Endothelial cell of umbilical vein (primary cell): Measurements from ENCODE around the gene RNU6-9. TPM values are rescaled to one million over a fixed set of nuclear protein-coding genes. Genes with fewer than 3 reads are reported as not detected.

Source experiments
- BruUV-seq: library from RNA; stranded (reverse); fragments of 400-500 nt; replicated peaks from 2 replicates; lab custom pipeline; 2021; lab: Mats Ljungman, UMichigan
- CTCF ChIA-PET: fragments of 300-600, 350-600 bp; sonication (Branson Sonifier 250); formaldehyde crosslinking; loops from one replicate; lab custom pipeline; 2021; ENCODE audit warnings: antibody characterized with exemption, inconsistent platforms; lab: Charles Lee
- POLR2A ChIA-PET: fragments of 300-600, 350-600 bp; sonication (Branson Sonifier 250); formaldehyde crosslinking; loops from one replicate; lab custom pipeline; 2021; ENCODE audit warnings: antibody characterized with exemption, inconsistent platforms; lab: Charles Lee
- DNase-seq: peaks from one replicate; pipeline ENCODE4 v3.0.0-alpha.2; 2011; ENCODE audit warnings: low read depth, low spot score
- FAIRE-seq: peaks from 2 replicates; lab custom pipeline; 2011; peaks lifted over from hg19 to GRCh38; lab: Jason Lieb, UNC
- H2AFZ ChIP-seq: 2 replicates; pipeline ENCODE4 v1.6.0; 2012; ENCODE audit warnings: low read depth, low read length, control low read depth, inconsistent platforms
- H3K27ac ChIP-seq: 2 replicates; pipeline ENCODE4 v1.5.1; 2011; ENCODE audit warnings: low read depth, mild to moderate bottlenecking, control low read depth, low read length, moderate library complexity; ENCODE audit not compliant: insufficient read depth
- H3K27me3 ChIP-seq, 2 experiments: 2 replicates each; pipeline versions ENCODE4 v1.6.0 to v1.6.1; 2011; ENCODE audit warnings: low read length in 2 of 2, mixed read lengths in 1 of 2; ENCODE audit not compliant: control insufficient read depth in 2 of 2, insufficient read depth in 2 of 2
- H3K36me3 ChIP-seq, 2 experiments: 2 replicates in 1 of 2; 3 replicates in 1 of 2; pipeline ENCODE4 v1.5.1; 2011; ENCODE audit warnings: low read length in 2 of 2, mild to moderate bottlenecking in 1 of 2, moderate library complexity in 1 of 2; ENCODE audit not compliant: control insufficient read depth in 2 of 2, insufficient read depth in 2 of 2; ENCODE audit errors: extremely low read depth in 1 of 2
- H3K4me1 ChIP-seq: 3 replicates; pipeline ENCODE4 v1.5.1; 2011; ENCODE audit warnings: mild to moderate bottlenecking, low read length; ENCODE audit not compliant: control insufficient read depth, insufficient read depth; ENCODE audit errors: extremely low read depth
- H3K4me2 ChIP-seq: 2 replicates; pipeline ENCODE4 v1.6.1; 2011; ENCODE audit warnings: low read length, control low read depth, mixed read lengths; ENCODE audit not compliant: insufficient read depth
- H3K4me3 ChIP-seq, 3 experiments: fragments of 200-600 bp in 1 of 3; sonication (generic), shearing (Covaris generic) in 1 of 3; replicated peaks in 1 of 3; 2 replicates each; pipeline ENCODE4 v1.5.1; 2011 to 2016; ENCODE audit warnings: control low read depth in 3 of 3, low read length in 3 of 3, mild to moderate bottlenecking in 2 of 3, inconsistent platforms in 1 of 3, low read depth in 1 of 3, moderate library complexity in 1 of 3; ENCODE audit not compliant: insufficient read depth in 1 of 3
- H3K79me2 ChIP-seq: 2 replicates; pipeline ENCODE4 v1.6.0; 2012; ENCODE audit warnings: low read length, inconsistent platforms; ENCODE audit not compliant: control insufficient read depth, insufficient read depth
- H3K9ac ChIP-seq: replicated peaks from 2 replicates; pipeline ENCODE3; 2011; ENCODE audit warnings: low read length, control low read depth; ENCODE audit not compliant: insufficient read depth; ENCODE audit errors: extremely low read depth
- H3K9me1 ChIP-seq: replicated peaks from 3 replicates; pipeline ENCODE4 v1.6.0; 2011; ENCODE audit warnings: mild to moderate bottlenecking, low read length; ENCODE audit not compliant: control insufficient read depth, insufficient read depth; ENCODE audit errors: extremely low read depth
- H3K9me3 ChIP-seq: replicated peaks from 2 replicates; pipeline ENCODE4 v1.5.1; 2012; ENCODE audit warnings: low read length, inconsistent platforms; ENCODE audit not compliant: control insufficient read depth, insufficient read depth
- H4K20me1 ChIP-seq: replicated peaks from 2 replicates; pipeline ENCODE3; 2011; ENCODE audit warnings: mild to moderate bottlenecking, low read length; ENCODE audit not compliant: control insufficient read depth, insufficient read depth; ENCODE audit errors: extremely low read depth
- EZH2 ChIP-seq: IDR thresholded peaks from 2 replicates; pipeline ENCODE4 v1.6.1; 2012; ENCODE audit warnings: borderline replicate concordance, low read depth, mild to moderate bottlenecking, moderate library complexity, low read length, inconsistent platforms; ENCODE audit not compliant: severe bottlenecking
- FOS ChIP-seq: IDR thresholded peaks from 2 replicates; pipeline ENCODE4 v1.6.1; 2011; ENCODE audit warnings: mild to moderate bottlenecking, low read length, moderate library complexity, borderline replicate concordance; ENCODE audit not compliant: insufficient read depth
- GATA2 ChIP-seq: IDR thresholded peaks from 2 replicates; pipeline ENCODE4 v1.7.0; 2011; ENCODE audit warnings: low read depth, mild to moderate bottlenecking, moderate library complexity, mixed read lengths, low read length; ENCODE audit not compliant: insufficient read length, insufficient read depth
- JUN ChIP-seq: IDR thresholded peaks from 2 replicates; pipeline ENCODE4 v1.6.1; 2011; ENCODE audit warnings: borderline replicate concordance, low read depth; ENCODE audit not compliant: insufficient read length, insufficient read depth
- MYC ChIP-seq: IDR thresholded peaks from one replicate; pipeline ENCODE4 v1.6.1; 2011; ENCODE audit warnings: mild to moderate bottlenecking, low read depth, low read length
- POLR2A ChIP-seq: IDR thresholded peaks from 2 replicates; pipeline ENCODE4 v1.6.1; 2012; ENCODE audit warnings: low read depth, mild to moderate bottlenecking, control low read depth, low read length
- POLR2AphosphoS5 ChIP-seq: IDR thresholded peaks from 2 replicates; pipeline ENCODE4 v1.6.1; 2012; ENCODE audit warnings: low read depth, mild to moderate bottlenecking, control low read depth, low read length, moderate library complexity; ENCODE audit not compliant: insufficient read depth
- dilution Hi-C: fragments of 300-500 bp; cut with MboI; formaldehyde crosslinking; loops from one replicate; pipeline ENCODE4 v1.15.0; 2019; ENCODE audit warnings: low sequenced_read_pairs; ENCODE audit not compliant: extremely low pct_ligation_motif_present
- intact Hi-C: fragments of 100-400 bp; cut with micrococcal nuclease; formaldehyde crosslinking; loops from one replicate; pipeline ENCODE4 v1.10.0; 2022
- polyA plus RNA-seq, 4 experiments: library from polyadenylated mRNA; depleted of rRNA in 3 of 4; stranded (reverse) in 3 of 4; unstranded in 1 of 4; fragments of >200 nt; gene quantifications; 2 replicates each; pipeline versions ENCODE4 v1.2.1 to v1.2.3, GENCODE V29; 2011 to 2012; ENCODE audit warnings: missing spikeins in 1 of 4
- total RNA-seq: library from RNA; stranded (reverse); gene quantifications from 2 replicates; pipeline ENCODE4 v1.2.3, GENCODE V29; 2021
- TF ChIP-seq, protein P1 (sequence below), 2 donors: IDR thresholded peaks; 1 replicate in 1 of 2; 2 replicates in 1 of 2; pipeline ENCODE4 v1.5.1; 2011; ENCODE audit warnings: low read length in 2 of 2, mild to moderate bottlenecking in 2 of 2, moderate library complexity in 2 of 2, control low read depth in 1 of 2, inconsistent platforms in 1 of 2, low read depth in 1 of 2; ENCODE audit not compliant: insufficient read depth in 1 of 2; ENCODE audit errors: extremely low read depth in 1 of 2
- TF ChIP-seq, protein P2 (sequence below): IDR thresholded peaks from 2 replicates; pipeline ENCODE4 v1.6.1; 2011; ENCODE audit not compliant: insufficient read depth, insufficient read length

RNU6-9 gene
- total and polyA plus RNA-seq, 2 donors (not counting 3 experiments of a cell fraction or from before 2014, with no cell fraction given), result not detected

- CTCF ChIA-PET, result interaction anchor here (1.5 kb wide), 1 partner anchor 42 kb away, joined by 3 read pairs; no protein-coding TSS in a partner anchor
- Histone ChIP-seq H3K9me1 (no peaks in the 10 kb centered on the region), H3K4me3 (no peak overlapping the region), H3K36me3 (no peaks in the 10 kb centered on the region), H3K9me3 (no peaks in the 10 kb centered on the region), H3K4me1 (peaks cover 22% of the 10 kb centered on the region), H3K4me2 (no peak overlapping the region), H3K27me3 (no peaks in the 10 kb centered on the region), H3K79me2 (peaks cover 2% of the 10 kb centered on the region), H3K27ac (no peak overlapping the region), H3K9ac (no peak overlapping the region), H4K20me1 (no peaks in the 10 kb centered on the region), H2AFZ (no peak overlapping the region)
- POLR2A ChIA-PET, result no interaction called here
- no TSS peak for BruUV-seq
- dilution Hi-C loops (no loop called here), intact Hi-C loops (loop anchor here (10.0 kb wide), 1 partner anchor 165 kb away; the partner anchor contains the start of gene GPX4)
- FAIRE-seq, result no peak
- DNase-seq, result no peak
- no peak for TF ChIP-seq EZH2
- TF ChIP-seq MYC, result no peak
- TF ChIP-seq GATA2, result no peak
- TF ChIP-seq, protein P1, sequence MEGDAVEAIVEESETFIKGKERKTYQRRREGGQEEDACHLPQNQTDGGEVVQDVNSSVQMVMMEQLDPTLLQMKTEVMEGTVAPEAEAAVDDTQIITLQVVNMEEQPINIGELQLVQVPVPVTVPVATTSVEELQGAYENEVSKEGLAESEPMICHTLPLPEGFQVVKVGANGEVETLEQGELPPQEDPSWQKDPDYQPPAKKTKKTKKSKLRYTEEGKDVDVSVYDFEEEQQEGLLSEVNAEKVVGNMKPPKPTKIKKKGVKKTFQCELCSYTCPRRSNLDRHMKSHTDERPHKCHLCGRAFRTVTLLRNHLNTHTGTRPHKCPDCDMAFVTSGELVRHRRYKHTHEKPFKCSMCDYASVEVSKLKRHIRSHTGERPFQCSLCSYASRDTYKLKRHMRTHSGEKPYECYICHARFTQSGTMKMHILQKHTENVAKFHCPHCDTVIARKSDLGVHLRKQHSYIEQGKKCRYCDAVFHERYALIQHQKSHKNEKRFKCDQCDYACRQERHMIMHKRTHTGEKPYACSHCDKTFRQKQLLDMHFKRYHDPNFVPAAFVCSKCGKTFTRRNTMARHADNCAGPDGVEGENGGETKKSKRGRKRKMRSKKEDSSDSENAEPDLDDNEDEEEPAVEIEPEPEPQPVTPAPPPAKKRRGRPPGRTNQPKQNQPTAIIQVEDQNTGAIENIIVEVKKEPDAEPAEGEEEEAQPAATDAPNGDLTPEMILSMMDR (IDR thresholded peaks at IDR 0.05; ENCODE audit: extremely low read depth in 1 of 2, insufficient read depth in 1 of 2, low read depth in 1 of 2, low read length in 2 of 2), result no peak
- TF ChIP-seq JUN, result no peak
- TF ChIP-seq, protein P2, sequence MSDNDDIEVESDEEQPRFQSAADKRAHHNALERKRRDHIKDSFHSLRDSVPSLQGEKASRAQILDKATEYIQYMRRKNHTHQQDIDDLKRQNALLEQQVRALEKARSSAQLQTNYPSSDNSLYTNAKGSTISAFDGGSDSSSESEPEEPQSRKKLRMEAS, result no peak
- TF ChIP-seq FOS, result no peak
- TF ChIP-seq POLR2A, result no peak
- TF ChIP-seq POLR2AphosphoS5, result no peak
Observed at GRCh38 chr19:939922-940321, 46.6 kb downstream of the RNU6-9 start.
